Stimulated activated naive CD4-positive, alpha-beta T cell (primary cell): ENCODE measurements around the gene MMS19.

ENCODE experiments used
- DNase-seq, 6 experiments: peaks; one replicate each; lab custom pipeline; 2025; lab: John Stamatoyannopoulos, UW

Gene MMS19

GRCh38 chr10:97525086-97525485 lies 26.9 kb upstream of the MMS19 start:
- no peak for DNase-seq

DNA sequence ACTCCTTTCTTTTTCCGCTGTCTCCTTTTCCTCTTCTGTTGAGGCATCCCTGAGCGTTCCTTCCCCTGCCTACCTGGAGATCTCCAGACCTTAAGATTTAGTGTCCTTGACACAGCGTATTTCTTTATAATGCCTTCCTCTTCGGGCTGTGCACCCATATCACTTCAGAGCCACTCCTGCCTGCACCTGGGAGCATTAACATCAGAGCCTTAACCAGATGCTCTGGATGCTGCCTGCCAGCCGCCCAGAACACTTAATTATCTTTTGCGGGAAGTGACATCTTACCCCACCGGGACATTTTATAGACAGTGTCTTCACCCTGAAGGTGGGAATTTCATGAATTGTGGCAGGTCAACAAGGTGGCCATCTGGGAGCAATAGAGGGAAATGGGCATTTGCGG lies 24.7 kb upstream of the MMS19 start:
- no peak for DNase-seq

DNA sequence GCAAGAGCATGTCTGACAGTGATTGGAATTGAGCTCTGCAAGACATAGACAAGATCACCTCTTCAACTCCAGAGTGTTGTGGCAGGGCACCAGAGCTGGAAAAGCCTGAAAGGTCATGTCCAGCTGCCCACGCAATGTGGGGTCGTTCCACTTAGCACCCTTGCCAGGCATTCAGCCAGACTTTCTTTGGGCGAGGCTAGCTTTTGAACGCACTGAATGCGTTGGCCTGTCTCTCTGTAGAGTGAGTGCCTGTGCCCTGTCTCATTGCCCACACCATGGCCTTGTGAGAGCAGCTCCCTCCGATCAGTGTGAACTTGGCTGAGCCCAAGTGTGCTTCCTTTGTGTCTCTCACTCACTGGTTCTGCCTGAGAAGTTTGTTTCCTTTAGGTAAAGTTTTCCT lies 23.8 kb upstream of the MMS19 start:
- no peak for DNase-seq

DNA sequence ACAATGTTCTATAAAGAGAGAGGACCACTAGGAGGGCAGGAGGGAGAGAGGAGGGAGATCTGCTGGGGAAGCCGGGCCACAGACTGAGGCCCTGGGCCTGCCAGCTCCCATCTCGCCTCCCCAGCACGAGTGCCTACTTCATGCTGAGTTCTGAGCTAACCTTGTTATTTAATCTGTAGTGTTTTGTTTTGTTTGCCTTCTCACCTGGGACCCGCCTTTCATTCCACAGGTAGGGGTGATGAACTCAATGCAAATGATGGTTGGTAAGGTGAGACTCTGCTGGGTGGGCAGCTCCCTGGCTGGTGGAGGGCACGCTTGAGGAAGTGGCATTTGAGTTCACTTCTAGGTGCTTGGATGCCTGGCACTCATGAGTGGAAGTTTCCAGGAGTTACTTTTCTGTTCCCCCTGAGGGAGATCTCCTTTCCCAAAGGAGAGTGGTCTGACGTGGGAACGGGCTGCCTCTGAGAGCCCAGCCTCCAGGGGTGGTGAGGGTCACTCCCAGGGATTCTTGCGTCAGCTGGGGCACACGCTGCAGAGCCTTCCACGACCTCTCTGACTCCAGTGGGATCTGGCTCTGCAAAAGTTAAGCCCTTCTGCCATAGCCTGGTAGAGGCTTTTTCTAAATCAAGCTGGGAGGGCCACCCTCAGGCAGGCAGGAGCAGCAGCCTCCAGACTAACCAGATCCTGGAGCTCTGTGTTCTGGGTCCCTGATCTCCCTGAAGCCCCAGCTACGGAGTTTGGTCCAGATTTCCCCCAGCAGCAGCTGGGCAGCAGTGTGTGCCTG lies 22.9 kb upstream of the MMS19 start:
- no peak for DNase-seq

- no peak for DNase-seq
Observed at GRCh38 chr10:97520520-97520919, 22.3 kb upstream of the MMS19 start.

GRCh38 chr10:97519342-97519741 lies 21.1 kb upstream of the MMS19 start:
- DNase-seq = no peak

DNA sequence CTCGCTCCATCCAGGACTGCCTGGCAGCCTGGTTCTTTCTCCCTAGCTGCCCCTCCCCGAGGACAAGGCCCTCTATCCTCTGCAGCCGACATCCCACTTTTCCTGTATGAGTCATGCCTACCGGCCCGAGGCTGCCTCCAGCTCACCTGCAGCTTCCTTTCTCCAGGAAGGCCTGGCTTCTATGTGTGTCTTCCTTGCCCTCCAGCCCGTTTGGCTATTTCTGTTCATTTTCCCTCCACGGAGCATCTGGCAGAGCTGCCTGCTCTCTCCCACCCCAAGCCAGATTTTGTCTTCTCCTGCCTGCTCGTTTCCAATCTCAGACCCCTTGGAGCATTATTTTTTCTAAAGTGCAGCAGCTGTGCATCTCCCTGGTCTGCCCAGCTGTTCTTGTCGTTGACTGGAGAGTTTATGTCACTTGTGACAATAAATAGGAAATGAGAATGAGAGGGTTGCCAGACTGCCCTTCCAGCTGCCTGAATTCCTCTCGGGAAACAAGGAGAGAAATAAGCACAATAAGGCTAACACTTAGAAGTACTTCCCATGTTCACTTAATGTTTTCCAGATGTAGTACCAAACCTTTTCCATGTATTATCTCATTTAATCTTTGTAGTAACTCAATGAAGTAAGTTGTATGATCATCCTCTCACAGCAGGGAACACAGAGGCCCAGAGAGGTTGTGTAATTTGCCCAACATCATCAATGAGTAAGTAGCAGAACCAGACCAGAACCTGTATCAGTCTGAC lies 20.2 kb upstream of the MMS19 start:
- DNase-seq = no peak

DNA sequence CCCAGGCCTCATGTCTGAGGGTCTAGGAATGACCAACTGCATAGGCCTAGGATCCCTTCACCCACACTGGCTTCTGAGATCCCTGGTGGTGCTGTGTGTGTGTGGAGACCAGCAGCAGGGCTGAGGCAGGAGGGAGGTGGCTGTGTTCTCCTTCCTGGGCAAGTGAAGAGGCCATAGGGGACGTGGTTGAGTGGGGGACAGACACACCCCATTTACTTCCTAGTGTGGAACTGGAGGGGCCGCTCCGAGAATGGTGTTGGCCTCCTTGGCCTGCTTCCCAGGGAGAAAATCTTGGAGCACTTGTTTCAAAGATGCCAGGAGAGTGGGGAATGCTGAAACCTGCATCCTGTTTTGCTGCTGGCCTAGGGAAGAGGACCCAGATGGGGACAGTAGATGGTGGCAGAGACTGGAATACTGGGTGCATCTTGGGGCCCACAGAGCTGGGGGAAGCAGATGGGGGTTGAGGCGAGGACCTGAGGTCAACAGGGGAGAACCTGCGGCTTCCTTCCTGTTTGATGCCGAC lies 19.6 kb upstream of the MMS19 start:
- DNase-seq = no peak

GRCh38 chr10:97517096-97517750 lies 19.0 kb upstream of the MMS19 start:
- DNase-seq = no peak

DNA sequence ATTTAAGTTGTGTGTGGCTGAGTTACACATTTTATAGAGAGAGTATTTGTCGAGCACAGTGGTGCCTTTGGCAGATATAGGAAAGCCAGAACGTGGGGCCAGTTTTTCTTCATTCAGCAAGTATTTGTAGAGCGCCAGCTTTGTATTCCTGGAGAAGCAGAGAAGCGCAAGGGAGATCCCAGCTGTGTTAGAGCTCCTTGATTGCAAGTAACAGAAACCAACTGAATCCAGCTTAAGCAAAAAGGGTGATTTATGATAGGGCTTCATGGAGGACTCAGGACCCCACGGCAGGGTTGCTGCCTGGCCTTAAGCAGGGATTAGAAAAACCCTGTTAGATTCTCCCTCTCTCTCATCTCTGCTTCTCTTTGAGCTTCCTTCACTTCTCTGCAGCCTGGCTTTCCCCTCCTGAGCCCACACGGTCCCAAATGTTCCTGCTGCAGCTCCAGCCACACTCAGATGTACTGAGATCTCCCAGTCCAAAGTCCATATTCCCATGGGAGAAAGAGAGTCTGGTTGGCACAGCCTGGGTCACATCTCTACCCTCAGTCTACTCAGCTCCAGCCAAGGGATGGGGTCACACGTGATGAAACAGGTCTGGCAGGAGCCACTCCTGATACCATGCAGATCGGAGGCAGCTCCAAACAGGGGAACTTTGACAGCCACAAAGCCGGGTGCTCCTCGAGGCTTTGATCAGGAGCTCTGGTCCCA lies 17.2 kb upstream of the MMS19 start:
- DNase-seq = no peak

- no peak for DNase-seq
Observed at GRCh38 chr10:97514344-97514743, 16.1 kb upstream of the MMS19 start.

DNA sequence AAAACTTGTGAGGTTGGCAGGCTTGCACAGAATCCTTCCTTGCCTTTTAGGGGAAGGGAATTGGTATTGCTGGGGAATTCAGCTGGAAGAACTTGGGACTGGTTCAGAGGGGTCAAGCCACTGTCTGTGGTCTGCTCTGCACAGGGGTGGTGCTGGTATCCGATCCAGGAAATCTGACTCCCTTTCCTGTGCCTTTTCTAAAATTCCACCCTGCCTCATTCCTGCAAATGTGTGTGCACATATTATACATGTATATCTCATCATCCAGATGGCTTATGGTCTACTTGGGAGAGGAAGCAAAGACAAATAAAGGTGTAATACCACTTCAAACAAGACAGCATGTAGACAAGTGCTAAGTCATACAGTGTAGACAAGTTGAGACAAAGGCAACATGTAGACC lies 14.8 kb upstream of the MMS19 start:
- no peak for DNase-seq

DNA sequence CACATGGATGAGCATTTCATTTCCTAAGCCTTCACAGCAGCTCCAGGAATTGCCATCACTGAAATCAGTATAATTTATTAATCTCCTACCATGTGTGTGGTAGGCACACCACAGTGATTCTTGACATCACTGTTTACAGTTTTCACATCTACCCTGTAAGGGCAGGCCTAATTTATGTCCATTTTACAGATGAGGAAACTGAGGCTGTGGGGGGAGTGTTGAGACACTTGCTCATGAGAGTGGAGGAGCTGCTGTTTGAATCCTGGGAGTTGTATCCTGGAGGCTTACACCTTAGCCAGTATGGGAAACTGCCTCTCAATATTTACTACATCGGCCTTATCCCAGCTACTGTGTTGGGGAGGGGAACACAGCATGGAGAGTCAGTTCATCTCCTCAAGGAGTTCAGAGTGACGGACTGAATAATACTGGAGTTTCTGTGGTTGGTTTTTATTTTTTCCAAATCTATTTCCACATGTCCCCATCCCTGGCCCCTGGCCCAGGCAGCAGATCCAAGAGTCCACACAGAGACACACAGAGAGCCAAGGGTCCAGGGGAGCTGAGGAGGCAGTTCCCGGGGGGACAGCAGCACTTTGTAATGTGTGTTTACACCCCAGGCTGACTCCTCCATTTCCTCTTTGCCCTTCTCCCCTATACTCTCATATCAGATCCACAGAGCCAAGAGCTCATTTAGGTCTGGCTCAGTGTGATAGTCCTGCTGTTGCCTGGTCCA lies 13.7 kb upstream of the MMS19 start:
- no peak for DNase-seq

DNA sequence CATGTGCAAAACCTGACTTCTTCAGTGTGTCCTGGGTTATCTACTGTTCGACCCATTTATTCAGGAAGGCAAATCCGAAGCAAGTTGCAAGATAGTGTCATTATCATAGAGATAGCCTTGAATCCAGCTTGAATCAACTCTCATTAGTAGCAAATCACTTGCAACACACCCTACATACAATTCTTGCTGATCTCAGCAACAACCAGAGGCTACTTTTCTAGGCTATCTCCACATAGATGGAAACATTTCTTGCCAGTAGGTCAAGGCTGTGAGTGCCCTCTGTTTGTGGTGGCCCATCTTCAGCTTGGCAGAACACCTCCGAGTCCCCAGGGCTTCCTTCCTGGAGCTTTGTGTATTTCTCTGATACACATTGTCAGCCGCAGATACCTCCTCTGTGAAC lies 12.5 kb upstream of the MMS19 start:
- DNase-seq = no peak

DNA sequence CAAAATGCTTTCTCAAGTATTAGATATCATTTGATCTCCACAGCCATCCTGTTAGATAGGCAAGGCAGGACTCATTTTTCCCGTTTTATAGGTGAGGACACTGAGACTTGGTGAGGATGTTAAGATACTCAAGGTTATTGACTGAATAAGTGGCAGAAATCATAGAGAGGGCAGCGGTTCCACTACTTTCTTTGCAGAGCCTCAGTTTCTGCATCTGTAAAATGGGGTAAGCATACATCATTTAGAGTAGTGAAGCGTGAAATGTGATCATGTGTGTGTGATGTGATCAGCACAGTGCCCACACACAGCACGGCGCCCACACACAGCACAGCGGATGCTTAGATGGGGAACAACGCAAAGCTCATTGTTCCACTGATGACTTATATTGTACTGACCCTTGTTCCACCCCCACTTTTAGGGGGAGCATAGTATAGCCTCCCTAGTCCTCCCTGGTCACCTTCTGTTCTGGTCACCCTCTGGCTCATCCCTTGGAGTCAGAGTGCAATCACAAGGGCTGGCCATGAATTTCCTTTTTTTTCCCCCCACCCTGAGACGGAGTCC lies 11.0 kb upstream of the MMS19 start:
- DNase-seq = no peak

DNA sequence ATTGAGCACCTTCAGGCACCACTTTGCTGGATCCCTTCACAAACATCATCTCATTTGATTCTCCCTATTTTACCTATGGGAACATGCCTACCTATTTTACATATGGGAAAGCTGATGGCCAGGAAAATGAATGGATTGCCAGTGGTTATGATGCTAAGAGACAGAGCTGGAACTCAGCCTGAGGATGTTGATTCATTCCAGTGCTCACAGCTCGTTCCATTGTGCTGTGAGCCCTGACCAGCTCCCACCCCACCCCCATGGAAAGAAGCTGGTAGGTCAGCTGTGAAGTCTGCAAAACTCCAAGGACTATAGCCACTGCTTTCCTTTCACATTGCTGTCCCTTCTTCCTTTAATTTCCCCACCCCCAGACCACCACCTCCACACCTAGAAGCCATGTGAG lies 10.1 kb upstream of the MMS19 start:
- DNase-seq = no peak

DNA sequence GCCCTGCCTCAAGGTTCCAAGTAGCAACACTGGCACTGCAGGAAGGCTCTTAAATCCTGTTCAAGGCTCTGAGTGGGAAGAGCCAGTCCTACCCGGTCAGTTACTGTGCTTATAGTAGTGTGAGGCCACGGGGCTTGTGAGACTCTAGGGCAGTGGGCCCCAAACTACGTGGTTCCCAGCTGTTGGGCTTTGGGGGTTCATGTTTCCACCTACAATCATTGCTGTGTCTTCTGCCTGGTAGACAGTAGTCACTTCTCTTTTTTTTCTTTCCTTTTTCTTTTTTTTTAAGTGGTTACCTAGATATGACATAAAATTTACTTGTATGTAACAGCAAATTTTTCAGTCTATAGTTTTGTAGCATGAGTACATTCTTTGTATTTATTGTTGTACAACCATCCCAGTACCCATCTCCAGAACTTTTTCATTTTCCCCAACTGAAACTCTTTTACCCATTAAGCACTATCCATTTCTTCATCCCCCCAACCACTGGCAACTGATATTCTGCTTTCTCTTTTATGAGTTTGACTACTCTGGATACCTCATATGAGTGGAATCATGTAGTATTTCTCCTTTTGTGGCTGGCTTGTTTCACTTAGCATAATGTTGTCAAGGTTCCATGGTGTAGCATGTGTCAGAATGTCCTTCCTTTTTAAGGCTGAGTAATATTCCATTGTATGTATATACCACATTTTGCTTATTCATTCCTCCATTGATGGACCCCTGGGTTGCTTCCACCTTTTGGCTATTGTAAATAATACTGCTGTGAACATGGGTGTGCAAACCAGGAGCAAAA lies 8.2 kb upstream of the MMS19 start:
- DNase-seq = no peak

- no peak for DNase-seq
Observed at GRCh38 chr10:97505152-97505551, 6.9 kb upstream of the MMS19 start.

DNA sequence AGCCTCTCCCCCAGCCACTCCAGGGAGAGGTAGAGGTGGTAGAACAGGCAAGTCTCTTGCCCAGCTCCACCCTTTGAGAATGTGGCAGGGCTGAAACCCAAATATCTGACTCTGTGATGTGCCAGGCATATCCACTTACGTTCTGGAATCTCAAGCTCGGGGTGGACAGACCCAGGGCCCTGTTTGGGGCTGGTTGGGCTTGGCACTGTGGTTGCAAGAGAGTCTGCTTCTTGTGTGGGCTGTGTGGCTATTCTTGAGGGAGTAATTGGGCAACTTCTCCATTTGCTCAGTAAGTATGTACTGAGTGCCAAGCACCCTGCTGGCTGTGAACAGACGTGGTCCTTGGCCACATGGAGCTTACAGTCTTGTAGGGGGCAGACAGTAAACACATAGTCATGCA lies 5.2 kb upstream of the MMS19 start:
- DNase-seq = no peak

DNA sequence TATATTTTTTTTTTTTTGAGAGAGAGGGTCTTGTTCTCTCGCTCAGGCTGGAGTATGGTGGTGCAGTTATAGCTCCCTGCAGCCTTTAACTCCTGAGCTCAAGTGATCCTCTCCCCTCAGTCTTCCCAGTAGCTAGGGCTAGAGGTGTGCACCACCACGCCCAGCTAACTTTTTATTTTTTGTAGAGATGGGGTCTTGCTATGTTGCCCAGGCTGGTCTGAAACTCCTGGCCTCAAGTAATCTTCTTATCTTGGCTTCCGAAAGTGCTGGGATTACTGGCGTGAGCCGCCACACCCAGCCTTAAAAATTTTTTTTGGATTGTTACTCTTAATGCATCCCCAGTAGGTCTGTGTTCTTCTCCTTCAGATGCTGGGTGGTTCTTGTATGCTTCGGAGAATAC lies 4.7 kb upstream of the MMS19 start:
- DNase-seq = no peak

- peak in 1 of 6 experiments; percentile 13 for DNase-seq
Observed at GRCh38 chr10:97500297-97500575, 2.0 kb upstream of the MMS19 start.
